Stimulated activated CD4-positive, alpha-beta T cell treated with anti-CD3 and anti-CD28 coated beads, TNF-alpha, amount 100 ng/mL, for 1 hour (primary cell): ENCODE data around the gene BMP7.
"Not testable (repeated sequence)": the region's sequence is repeated elsewhere in the genome, so short reads cannot be mapped to it uniquely, and the experiment has no call there.

Source experiments
- DNase-seq, 3 donors: peaks; one replicate each; pipeline ENCODE4 v3.0.0-alpha.2; 2020; ENCODE audit warnings: low read depth in 3 of 3, low spot score in 1 of 3

The BMP7 gene

GRCh38 chr20:57195023-57195422 is 71.4 kb downstream of the BMP7 start:
- no peak for DNase-seq

GRCh38 chr20:57194154-57194553 is 72.3 kb downstream of the BMP7 start:
- no peak for DNase-seq

GRCh38 chr20:57193094-57193493 is 73.3 kb downstream of the BMP7 start:
- no peak for DNase-seq

- DNase-seq: no peak
Measured at GRCh38 chr20:57192311-57192710, 74.1 kb downstream of the BMP7 start.

GRCh38 chr20:57191265-57191638 is 75.2 kb downstream of the BMP7 start:
- not testable (repeated sequence) for DNase-seq

- DNase-seq: no peak
Measured at GRCh38 chr20:57190536-57191264, 75.7 kb downstream of the BMP7 start.

- DNase-seq: no peak
Measured at GRCh38 chr20:57189713-57190112, 76.7 kb downstream of the BMP7 start.

- DNase-seq: no peak
Measured at GRCh38 chr20:57188576-57189079, 77.8 kb downstream of the BMP7 start.

GRCh38 chr20:57188056-57188455 is 78.4 kb downstream of the BMP7 start:
- DNase-seq: no peak

GRCh38 chr20:57187068-57187634 is 79.3 kb downstream of the BMP7 start:
- no peak for DNase-seq

- no peak for DNase-seq
Measured at GRCh38 chr20:57186192-57186591, 80.2 kb downstream of the BMP7 start.

- no peak for DNase-seq
Measured at GRCh38 chr20:57185188-57185743, 81.2 kb downstream of the BMP7 start.

GRCh38 chr20:57183457-57184009 is 82.9 kb downstream of the BMP7 start:
- DNase-seq: no peak

- no peak for DNase-seq
Measured at GRCh38 chr20:57181639-57182038, 84.8 kb downstream of the BMP7 start.

- no peak for DNase-seq
Measured at GRCh38 chr20:57180954-57181353, 85.5 kb downstream of the BMP7 start.

- no peak for DNase-seq
Measured at GRCh38 chr20:57180387-57180786, 86.1 kb downstream of the BMP7 start.

GRCh38 chr20:57179265-57179664 is 87.2 kb downstream of the BMP7 start:
- DNase-seq: no peak

GRCh38 chr20:57178582-57179111 is 87.8 kb downstream of the BMP7 start:
- no peak for DNase-seq

GRCh38 chr20:57177636-57178280 is 88.7 kb downstream of the BMP7 start:
- no peak for DNase-seq

GRCh38 chr20:57176842-57177241 is 89.6 kb downstream of the BMP7 start:
- DNase-seq: no peak

- DNase-seq: no peak
Measured at GRCh38 chr20:57175397-57176010, 90.9 kb downstream of the BMP7 start.
